Measurements from ENCODE around the gene PAQR8.
A peak's percentile ranks its signal among the peaks of the same experiment; 100 is the strongest.

The PAQR8 gene

DNA sequence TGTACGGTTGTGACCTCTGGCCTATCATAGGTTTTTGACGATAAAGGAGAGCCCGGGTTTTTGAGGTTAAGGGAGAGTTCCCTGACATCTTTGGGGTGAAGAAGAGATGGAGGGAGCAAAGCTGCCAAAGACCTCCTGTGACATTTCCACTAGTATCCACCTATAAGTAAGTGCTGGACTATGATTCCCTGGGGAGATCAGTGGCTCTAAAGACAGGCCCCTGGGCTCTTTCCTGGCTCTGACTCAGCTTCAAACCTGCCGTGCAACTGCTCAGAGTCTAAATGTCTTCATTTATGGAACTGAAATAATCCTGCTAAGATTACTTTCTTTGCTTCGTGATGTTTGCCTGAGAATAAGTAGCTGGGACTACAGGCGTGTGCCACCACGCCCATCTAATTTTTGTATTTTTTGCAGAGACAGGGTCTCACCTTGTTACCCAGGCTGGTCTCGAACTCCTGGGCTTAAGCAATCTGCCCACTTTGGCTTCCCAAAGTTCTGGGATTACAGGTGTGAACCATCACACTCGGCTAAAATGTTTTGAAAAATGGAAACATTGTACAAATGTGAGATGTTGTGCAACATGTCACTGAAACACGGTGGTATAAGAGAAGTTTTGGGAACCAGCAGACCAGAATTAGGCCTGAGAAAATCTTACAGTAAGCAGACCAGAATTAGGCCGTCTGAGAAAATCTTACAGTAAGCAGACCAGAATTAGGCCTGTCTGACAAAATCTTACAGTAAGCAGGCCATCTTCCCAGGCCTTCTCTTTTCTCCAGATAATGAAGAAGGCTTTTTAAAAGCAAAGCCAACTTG is 1.1 kb upstream of the PAQR8 start:
- Mint-ChIP-seq H3K27ac (peak overlapping the region; percentile 91), H3K27me3 (ENCODE audit: low read depth) (no peaks in the 10 kb centered on the region), H3K9me3 (no peaks in the 10 kb centered on the region)

DNA sequence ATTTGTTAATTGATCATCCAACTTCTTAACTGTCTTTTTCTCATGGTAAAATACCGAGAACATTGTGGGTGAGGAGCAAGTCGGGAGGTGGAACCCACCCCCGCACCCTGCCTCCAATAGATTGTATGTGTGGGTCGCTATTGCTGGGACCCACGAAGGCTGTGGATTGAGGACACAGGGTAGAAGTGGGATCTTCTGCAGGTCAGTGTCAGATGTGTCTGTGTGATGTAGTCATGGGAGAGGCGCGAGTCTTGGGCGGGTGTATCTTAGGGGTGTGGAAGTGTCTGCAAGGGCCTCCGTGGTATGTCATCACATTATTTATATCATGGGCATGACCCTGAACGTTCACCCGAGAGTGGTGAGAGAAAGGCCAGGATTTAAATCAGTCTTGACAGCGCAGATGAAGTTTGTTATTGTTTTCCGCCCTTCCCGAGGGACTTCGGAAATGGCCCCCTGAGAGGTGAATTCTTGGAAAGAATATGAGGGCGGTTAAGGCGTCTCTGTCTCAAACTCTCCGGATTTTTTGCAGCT is 472 bp upstream of the PAQR8 start:
- Mint-ChIP-seq H3K36me3 (ENCODE audit: low read depth) (peaks cover 9% of the 10 kb centered on the region), H3K4me3 (peak overlapping the region; percentile 89), H3K9me3 (no peaks in the 10 kb centered on the region), H3K27ac (peak overlapping the region; percentile 91), H3K4me1 (ENCODE audit: low read depth) (peaks cover 33% of the 10 kb centered on the region), H3K27me3 (ENCODE audit: low read depth) (no peaks in the 10 kb centered on the region)
- DNase-seq (ENCODE audit: low spot score): no peak

More for the DNA sequence above, 1.1 kb upstream of the PAQR8 start:
- DNase-seq (ENCODE audit: low spot score): no peak
- H3K36me3 Mint-ChIP-seq (ENCODE audit: low read depth): peaks cover 9% of the 10 kb centered on the region
- peaks cover 33% of the 10 kb centered on the region for H3K4me1 Mint-ChIP-seq (ENCODE audit: low read depth)
- peak overlapping the region; percentile 89 for H3K4me3 Mint-ChIP-seq

DNA sequence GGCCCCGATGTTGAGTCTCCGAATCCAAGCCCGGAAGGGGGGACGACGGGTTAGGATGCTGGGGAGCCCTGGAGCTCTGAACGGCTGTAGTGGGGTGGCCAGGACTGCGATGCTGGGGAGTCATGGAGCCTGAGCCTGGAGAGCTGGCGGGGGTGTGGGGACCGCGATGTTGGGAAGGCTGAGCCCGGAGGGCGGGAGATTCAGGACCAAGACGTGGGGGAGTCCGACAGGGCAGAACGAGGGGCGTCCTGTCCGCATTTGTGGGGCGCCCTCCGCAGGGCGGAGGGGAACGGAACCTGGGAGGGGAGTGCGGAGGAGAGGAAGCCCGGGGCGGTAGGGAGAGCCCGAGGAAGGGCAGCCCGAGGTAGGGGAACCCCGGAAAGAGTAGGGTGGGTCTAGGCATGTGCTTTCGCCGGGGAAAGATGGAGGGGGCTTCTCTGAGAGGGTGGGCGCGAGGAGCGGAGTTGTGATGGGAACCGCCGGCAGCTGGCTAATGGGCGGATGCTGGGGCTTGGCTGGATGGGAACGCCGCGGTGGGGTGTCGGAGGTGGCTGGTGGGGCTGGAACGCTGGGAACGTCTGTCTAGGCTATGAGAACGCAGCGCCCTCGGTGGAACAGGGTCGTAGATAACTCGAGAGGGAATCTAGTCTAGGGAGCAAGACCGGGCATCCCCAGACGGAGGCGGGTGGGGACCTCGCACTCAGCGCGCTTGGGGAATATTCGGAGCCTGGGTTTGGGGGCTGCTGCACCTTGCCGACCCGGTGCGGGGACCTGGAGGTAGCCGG is 684 bp downstream of the PAQR8 start:
- DNase-seq (ENCODE audit: low spot score): peak; percentile 35
- peaks cover 33% of the 10 kb centered on the region for H3K4me1 Mint-ChIP-seq (ENCODE audit: low read depth)
- H3K36me3 Mint-ChIP-seq (ENCODE audit: low read depth): peaks cover 15% of the 10 kb centered on the region
- H3K27me3 Mint-ChIP-seq (ENCODE audit: low read depth): no peaks in the 10 kb centered on the region
- peak overlapping the region; percentile 81 for H3K27ac Mint-ChIP-seq
- H3K9me3 Mint-ChIP-seq: no peaks in the 10 kb centered on the region
- H3K4me3 Mint-ChIP-seq: peak overlapping the region; percentile 96

DNA sequence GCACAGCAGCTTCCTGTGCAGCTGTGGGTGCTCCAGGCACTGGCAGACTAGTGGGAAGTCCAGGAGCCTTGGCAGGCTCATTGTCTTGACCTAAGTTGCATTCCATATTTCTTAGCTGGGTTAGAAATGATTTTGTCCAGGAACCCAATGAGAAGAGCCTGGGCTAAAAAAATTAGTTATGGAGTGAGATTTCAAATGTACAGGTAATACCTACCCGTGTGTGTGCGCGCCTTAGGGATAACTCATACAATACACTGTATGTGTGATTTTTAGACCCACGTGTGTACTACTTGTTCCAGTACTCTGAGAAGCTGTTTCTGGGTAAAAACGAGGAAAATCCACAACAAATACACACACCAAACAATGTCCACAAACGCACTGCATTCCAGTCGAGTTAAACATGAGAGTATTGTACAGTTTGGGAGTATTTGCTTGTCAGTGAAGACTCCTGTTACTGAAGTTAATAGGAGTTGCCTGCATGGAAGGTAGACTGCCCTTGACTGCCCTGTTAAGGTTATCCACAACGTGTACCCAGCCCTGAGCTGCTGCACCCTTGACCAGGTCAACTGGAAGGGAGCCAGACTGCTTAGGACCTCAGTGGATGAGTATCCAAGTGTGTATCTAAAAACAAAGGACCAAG is 1.4 kb downstream of the PAQR8 start:
- H3K4me3 Mint-ChIP-seq: peak overlapping the region; percentile 96
- no peaks in the 10 kb centered on the region for H3K9me3 Mint-ChIP-seq
- peaks cover 33% of the 10 kb centered on the region for H3K4me1 Mint-ChIP-seq (ENCODE audit: low read depth)
- DNase-seq (ENCODE audit: low spot score): no peak
- H3K36me3 Mint-ChIP-seq (ENCODE audit: low read depth): peaks cover 21% of the 10 kb centered on the region
- H3K27me3 Mint-ChIP-seq (ENCODE audit: low read depth): no peaks in the 10 kb centered on the region
- H3K27ac Mint-ChIP-seq: peak overlapping the region; percentile 81

DNA sequence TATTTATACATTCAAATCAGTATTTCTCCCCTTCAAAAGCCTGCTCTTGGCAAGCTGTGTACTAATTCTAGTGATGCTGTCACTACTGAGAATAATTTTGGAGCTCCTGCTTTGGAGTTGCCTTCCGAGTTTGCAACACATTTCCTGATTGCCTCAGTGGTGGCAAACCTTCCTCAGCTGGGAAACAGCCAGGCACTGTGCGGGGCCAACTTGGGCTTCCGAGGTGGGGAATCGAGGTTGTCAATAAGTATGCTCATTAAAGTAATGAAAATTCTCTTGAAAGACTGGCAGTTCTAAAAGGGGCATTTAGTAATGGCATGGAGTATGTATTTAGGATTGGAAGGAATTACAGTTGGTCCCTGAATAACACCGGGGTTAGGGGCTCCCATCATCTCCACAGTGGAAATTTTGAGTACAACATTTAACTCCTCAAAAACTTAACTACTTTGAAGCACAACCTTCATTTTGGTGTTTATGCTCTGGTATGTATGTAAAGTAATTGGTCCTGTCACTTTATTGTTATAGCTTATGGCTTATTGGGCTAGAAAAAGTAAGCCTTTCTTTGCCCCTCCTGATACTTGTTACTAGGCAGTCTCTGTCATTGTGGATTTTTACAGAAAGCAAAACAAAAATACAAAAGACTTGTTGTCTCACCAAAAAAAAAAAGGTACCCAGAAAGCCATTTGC is 2.7 kb downstream of the PAQR8 start:
- H3K36me3 Mint-ChIP-seq (ENCODE audit: low read depth): peaks cover 26% of the 10 kb centered on the region
- no peaks in the 10 kb centered on the region for H3K27me3 Mint-ChIP-seq (ENCODE audit: low read depth)
- no peak overlapping the region for H3K4me3 Mint-ChIP-seq
- H3K4me1 Mint-ChIP-seq (ENCODE audit: low read depth): peaks cover 33% of the 10 kb centered on the region
- DNase-seq (ENCODE audit: low spot score): no peak
- H3K9me3 Mint-ChIP-seq: no peaks in the 10 kb centered on the region
- no peak overlapping the region for H3K27ac Mint-ChIP-seq

DNA sequence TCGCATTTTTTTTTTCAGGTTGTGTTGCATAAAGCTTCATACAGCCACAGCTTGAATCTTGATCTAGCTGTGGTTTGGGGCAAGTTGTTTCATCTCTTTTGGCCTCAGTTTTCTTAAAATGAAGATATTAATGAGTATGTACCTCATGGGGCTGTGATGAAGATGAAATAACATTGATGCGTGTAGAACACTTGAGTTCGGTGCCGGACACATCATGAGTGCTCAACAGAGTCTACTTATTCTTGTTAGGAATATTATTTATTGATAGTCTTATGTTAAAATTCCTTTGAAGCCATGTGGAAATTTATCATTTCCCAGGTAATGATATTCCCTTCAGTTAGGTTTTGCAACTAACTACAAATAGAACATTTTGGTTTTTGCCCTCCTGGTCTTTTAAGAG is 3.4 kb downstream of the PAQR8 start:
- Mint-ChIP-seq H3K4me3 (no peak overlapping the region), H3K4me1 (ENCODE audit: low read depth) (peaks cover 30% of the 10 kb centered on the region), H3K27ac (no peak overlapping the region), H3K27me3 (ENCODE audit: low read depth) (no peaks in the 10 kb centered on the region), H3K9me3 (no peaks in the 10 kb centered on the region), H3K36me3 (ENCODE audit: low read depth) (peaks cover 31% of the 10 kb centered on the region)
- DNase-seq (ENCODE audit: low spot score): no peak

DNA sequence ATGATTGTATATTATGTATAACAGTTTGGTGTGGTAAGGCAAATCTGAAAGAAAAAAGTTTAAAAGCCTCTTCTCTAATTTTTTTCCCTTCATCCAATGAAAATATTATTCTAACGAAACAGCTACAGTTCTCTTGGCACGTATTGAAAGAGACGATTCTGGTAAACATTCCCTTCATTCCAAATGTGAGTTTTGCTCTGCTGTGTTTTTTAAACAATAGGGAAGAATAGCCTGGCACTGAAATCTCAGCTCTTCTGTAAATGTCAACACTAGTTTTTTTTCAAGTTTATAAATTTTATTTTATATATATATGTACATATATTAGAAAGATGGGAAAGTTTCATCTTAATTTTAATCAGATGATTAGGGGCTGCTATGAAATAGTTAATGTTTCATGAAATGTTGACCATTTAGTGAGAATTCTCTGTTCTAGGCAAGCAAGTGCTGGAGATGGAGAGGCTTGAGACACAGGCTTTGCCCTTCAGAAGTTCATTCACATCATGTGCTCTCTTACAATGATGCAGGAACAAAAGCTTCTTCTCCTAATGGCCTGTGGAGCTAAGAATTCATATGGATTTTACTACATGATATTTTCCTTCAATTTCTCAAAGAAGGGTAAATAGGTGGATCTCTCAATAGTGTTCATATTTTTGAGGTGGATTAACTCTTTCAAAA is 4.1 kb downstream of the PAQR8 start:
- Mint-ChIP-seq H3K4me1 (ENCODE audit: low read depth) (peaks cover 30% of the 10 kb centered on the region), H3K27me3 (ENCODE audit: low read depth) (no peaks in the 10 kb centered on the region), H3K27ac (no peak overlapping the region), H3K4me3 (no peak overlapping the region), H3K36me3 (ENCODE audit: low read depth) (peaks cover 37% of the 10 kb centered on the region), H3K9me3 (no peaks in the 10 kb centered on the region)
- DNase-seq (ENCODE audit: low spot score): no peak

DNA sequence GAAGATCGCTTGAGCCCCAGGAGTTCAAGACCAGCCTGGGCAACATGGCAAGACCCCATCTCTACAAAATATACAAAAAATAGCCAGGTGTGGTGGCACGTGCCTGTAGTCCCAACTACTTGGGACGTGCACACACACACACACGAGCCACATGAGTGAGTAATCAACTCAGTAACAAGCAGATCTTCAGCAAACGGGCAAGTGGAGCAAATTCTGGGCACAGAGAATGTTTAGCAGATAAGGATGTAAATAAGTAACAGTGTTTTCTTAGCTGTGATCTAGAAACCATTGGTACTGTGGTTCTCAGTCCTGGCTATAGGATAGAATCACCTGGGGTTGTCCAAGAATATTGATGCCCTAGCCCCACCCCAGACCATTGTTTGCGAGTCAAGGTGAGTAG is 6.1 kb downstream of the PAQR8 start:
- peaks cover 39% of the 10 kb centered on the region for H3K36me3 Mint-ChIP-seq (ENCODE audit: low read depth)
- no peaks in the 10 kb centered on the region for H3K9me3 Mint-ChIP-seq
- H3K4me1 Mint-ChIP-seq (ENCODE audit: low read depth): peaks cover 19% of the 10 kb centered on the region
- DNase-seq (ENCODE audit: low spot score): no peak
- no peak overlapping the region for H3K27ac Mint-ChIP-seq
- H3K27me3 Mint-ChIP-seq (ENCODE audit: low read depth): no peaks in the 10 kb centered on the region
- no peak overlapping the region for H3K4me3 Mint-ChIP-seq

DNA sequence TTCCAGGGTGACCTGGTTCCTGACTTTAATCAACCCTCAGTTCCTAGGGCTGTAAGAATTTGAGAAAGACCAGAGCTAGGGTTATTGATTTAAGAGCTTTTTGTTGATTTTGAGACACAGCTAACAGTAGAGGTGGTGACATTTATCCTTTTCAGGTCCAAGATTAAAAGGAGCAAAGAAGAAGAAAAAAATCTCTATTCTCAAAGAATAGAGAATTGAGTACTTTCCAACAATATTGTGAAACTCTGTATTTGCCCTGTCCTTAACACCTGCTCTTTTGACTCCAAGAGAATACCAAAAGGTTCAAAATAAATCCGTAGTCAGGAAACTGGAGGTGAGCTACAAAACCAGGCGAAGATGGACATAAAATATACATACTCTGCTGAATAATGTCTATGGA is 7.3 kb downstream of the PAQR8 start:
- H3K4me3 Mint-ChIP-seq: no peak overlapping the region
- peaks cover 8% of the 10 kb centered on the region for H3K9me3 Mint-ChIP-seq
- no peak for DNase-seq (ENCODE audit: low spot score)
- no peak overlapping the region for H3K27ac Mint-ChIP-seq
- no peaks in the 10 kb centered on the region for H3K27me3 Mint-ChIP-seq (ENCODE audit: low read depth)
- peaks cover 8% of the 10 kb centered on the region for H3K4me1 Mint-ChIP-seq (ENCODE audit: low read depth)
- H3K36me3 Mint-ChIP-seq (ENCODE audit: low read depth): peaks cover 46% of the 10 kb centered on the region

DNA sequence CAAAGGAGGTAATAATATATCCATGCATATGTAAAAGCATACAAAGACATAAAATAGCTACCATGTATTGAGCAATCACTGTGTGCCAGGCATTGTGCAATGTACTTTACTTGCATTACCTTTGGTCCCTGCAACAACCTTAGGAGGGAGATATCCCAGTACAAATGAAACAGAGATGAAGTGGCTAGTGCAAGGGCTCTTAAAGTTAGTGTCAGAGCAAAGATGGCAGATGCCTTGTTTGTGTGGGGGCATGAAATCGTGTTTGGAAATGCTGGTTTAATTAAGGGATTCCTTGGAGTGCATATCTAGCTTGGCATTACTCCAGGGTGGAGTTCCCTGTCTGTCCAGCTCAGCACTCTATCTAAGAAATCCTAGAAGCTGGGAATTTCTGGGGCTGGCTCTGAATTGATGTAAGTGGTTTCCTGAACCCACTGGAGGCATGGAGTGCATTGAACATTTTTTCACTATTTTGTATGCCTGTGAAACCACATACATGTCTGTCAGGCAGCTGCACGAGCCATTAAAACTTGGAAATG is 9.8 kb downstream of the PAQR8 start:
- DNase-seq (ENCODE audit: low spot score): no peak
- H3K4me1 Mint-ChIP-seq (ENCODE audit: low read depth): peaks cover 13% of the 10 kb centered on the region
- H3K9me3 Mint-ChIP-seq: peaks cover 13% of the 10 kb centered on the region
- H3K4me3 Mint-ChIP-seq: no peak overlapping the region
- H3K27ac Mint-ChIP-seq: no peak overlapping the region
- H3K27me3 Mint-ChIP-seq (ENCODE audit: low read depth): no peaks in the 10 kb centered on the region
- peaks cover 50% of the 10 kb centered on the region for H3K36me3 Mint-ChIP-seq (ENCODE audit: low read depth)

DNA sequence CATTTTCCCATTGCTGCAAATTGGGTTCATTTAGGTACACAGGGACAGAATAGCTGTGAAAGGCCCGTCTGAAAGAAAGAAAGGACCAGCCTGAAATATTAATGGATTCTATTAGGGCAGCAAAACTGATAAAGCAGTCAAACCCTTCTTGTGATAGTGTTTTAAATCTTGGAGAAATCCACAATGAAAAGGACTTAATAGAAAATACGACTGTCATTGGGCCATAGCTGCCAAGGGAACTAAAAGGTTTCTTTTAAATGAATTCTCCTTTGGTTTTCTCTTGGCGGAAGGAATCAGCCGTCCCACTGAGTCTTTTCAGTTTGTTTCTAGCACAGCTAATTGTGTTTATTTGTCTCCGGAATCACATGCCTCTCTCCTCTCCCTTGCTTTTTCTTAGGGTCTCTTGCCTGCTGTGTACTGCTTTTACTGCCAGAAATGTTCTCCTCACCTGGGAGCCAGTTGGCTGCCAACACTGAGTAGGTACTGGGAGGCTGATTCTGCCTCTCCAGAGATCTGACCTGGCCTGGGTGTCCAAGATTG is 11.3 kb downstream of the PAQR8 start:
- no peak overlapping the region for H3K27ac Mint-ChIP-seq
- H3K9me3 Mint-ChIP-seq: peaks cover 16% of the 10 kb centered on the region
- H3K4me3 Mint-ChIP-seq: no peak overlapping the region
- DNase-seq (ENCODE audit: low spot score): no peak
- no peaks in the 10 kb centered on the region for H3K27me3 Mint-ChIP-seq (ENCODE audit: low read depth)
- peaks cover 41% of the 10 kb centered on the region for H3K36me3 Mint-ChIP-seq (ENCODE audit: low read depth)
- peaks cover 27% of the 10 kb centered on the region for H3K4me1 Mint-ChIP-seq (ENCODE audit: low read depth)

DNA sequence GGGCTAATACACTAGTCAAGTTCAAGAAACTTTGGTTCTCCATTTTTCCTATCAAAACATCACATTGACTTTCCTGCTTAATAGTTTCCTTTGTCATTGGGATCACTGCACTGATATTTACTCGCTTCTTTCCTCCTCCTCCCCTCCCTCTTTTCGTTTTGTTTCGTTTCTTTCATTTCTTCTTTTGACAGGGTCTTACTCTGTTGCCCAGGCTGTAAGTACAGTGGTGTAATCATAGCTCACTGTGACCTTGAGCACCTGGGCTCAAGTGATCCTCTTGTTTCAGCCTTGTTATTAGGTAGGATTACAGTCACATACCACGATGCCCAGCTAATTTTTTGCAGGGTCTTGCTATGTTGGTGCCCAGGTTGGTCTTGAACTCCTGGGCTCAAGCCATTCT is 12.3 kb downstream of the PAQR8 start:
- no peak for DNase-seq (ENCODE audit: low spot score)
- Mint-ChIP-seq H3K9me3 (peaks cover 16% of the 10 kb centered on the region), H3K4me1 (ENCODE audit: low read depth) (peaks cover 30% of the 10 kb centered on the region), H3K4me3 (no peak overlapping the region), H3K36me3 (ENCODE audit: low read depth) (peaks cover 39% of the 10 kb centered on the region), H3K27me3 (ENCODE audit: low read depth) (no peaks in the 10 kb centered on the region), H3K27ac (no peak overlapping the region)

All from T-helper 2 cell treated with Interferon-gamma antibody and Interleukin-4, amounts not matched to agents 5 μg/mL and 100 μg/mL, for 36 hours (primary cell).